Neural progenitor cell (in vitro differentiated cells): ENCODE measurements around the gene ZDHHC6. TPM values are rescaled to one million over a fixed set of nuclear protein-coding genes. Genes with fewer than 3 reads are reported as not detected.

ENCODE experiments used
- DNase-seq: peaks from one replicate; pipeline ENCODE4 v3.0.0-alpha.2; 2016; ENCODE audit warnings: low spot score
- H2AFZ ChIP-seq: fragments of 200-600 bp; sonication (generic); replicated peaks from 2 replicates; pipeline ENCODE4 v1.6.1; 2016; ENCODE audit warnings: antibody characterized with exemption
- H3F3A ChIP-seq: fragments of 200-600 bp; sonication (generic); 2 replicates; pipeline ENCODE4 v1.6.1; 2016; ENCODE audit warnings: antibody characterized with exemption, low read depth
- H3K27ac ChIP-seq: fragments of 200-600 bp; sonication (generic); 2 replicates; pipeline ENCODE4 v1.5.1; 2016; ENCODE audit warnings: mild to moderate bottlenecking
- H3K27me3 ChIP-seq: fragments of 200-600 bp; sonication (generic); 2 replicates; pipeline ENCODE4 v1.6.1; 2016; ENCODE audit warnings: mild to moderate bottlenecking, moderate library complexity
- H3K36me3 ChIP-seq: fragments of 200-600 bp; sonication (generic); 2 replicates; pipeline ENCODE4 v1.5.1; 2016
- H3K4me1 ChIP-seq: fragments of 200-600 bp; sonication (generic); 2 replicates; pipeline ENCODE4 v1.6.1; 2016; ENCODE audit warnings: mixed run types
- H3K4me2 ChIP-seq: fragments of 200-600 bp; sonication (generic); 2 replicates; pipeline ENCODE4 v1.6.1; 2016
- H3K4me3 ChIP-seq: fragments of 200-600 bp; sonication (generic); 2 replicates; pipeline ENCODE4 v1.5.1; 2016
- H3K79me2 ChIP-seq: fragments of 200-600 bp; sonication (generic); 2 replicates; pipeline ENCODE4 v1.6.1; 2016; ENCODE audit warnings: low read depth
- H3K9ac ChIP-seq: fragments of 200-600 bp; sonication (generic); 2 replicates; pipeline ENCODE4 v1.6.1; 2016
- H3K9me3 ChIP-seq: fragments of 200-600 bp; sonication (generic); 2 replicates; pipeline ENCODE4 v1.5.1; 2016; ENCODE audit warnings: low read depth
- H4K20me1 ChIP-seq: fragments of 200-600 bp; sonication (generic); 2 replicates; pipeline ENCODE4 v1.6.1; 2016; ENCODE audit warnings: low read depth
- H3K27ac Mint-ChIP-seq: 3 replicates; pipeline ENCODE4 v1.8.0; 2021; ENCODE audit warnings: mixed read lengths
- H3K27me3 Mint-ChIP-seq: 2 replicates; pipeline ENCODE4 v1.8.0; 2022; ENCODE audit warnings: low read depth, mild to moderate bottlenecking, inconsistent platforms, moderate library complexity, mixed read lengths; ENCODE audit not compliant: insufficient read depth
- H3K36me3 Mint-ChIP-seq: 3 replicates; pipeline ENCODE4 v1.8.0; 2021; ENCODE audit warnings: mixed read lengths
- H3K4me1 Mint-ChIP-seq: 3 replicates; pipeline ENCODE4 v1.8.0; 2021; ENCODE audit warnings: mixed read lengths
- H3K4me3 Mint-ChIP-seq: 3 replicates; pipeline ENCODE4 v1.8.0; 2021; ENCODE audit warnings: mild to moderate bottlenecking, moderate library complexity, mixed read lengths
- H3K9me3 Mint-ChIP-seq: 3 replicates; pipeline ENCODE4 v1.8.0; 2020; ENCODE audit warnings: mixed read lengths
- EZH2 ChIP-seq: fragments of 200-600 bp; sonication (generic); IDR thresholded peaks from 2 replicates; pipeline ENCODE4 v1.6.1; 2017; ENCODE audit warnings: antibody characterized with exemption, mild to moderate bottlenecking, moderate library complexity
- EZH2phosphoT487 ChIP-seq: fragments of 200-600 bp; sonication (generic); IDR thresholded peaks from 2 replicates; pipeline ENCODE4 v1.6.1; 2017; ENCODE audit warnings: antibody characterized with exemption
- total RNA-seq: library from RNA; depleted of rRNA; stranded (reverse); fragments of >200 nt; gene quantifications from 2 replicates; pipeline ENCODE4 v1.2.3, GENCODE V29; 2015; ENCODE audit warnings: low replicate concordance
- TF ChIP-seq, protein P1 (sequence below): fragments of 200-600 bp; sonication (generic); IDR thresholded peaks from 2 replicates; pipeline ENCODE4 v1.5.1; 2017; ENCODE audit warnings: antibody characterized with exemption, mild to moderate bottlenecking

ZDHHC6 gene
- total RNA-seq, 1 donor from 2014 or later: 37.7 TPM

DNA sequence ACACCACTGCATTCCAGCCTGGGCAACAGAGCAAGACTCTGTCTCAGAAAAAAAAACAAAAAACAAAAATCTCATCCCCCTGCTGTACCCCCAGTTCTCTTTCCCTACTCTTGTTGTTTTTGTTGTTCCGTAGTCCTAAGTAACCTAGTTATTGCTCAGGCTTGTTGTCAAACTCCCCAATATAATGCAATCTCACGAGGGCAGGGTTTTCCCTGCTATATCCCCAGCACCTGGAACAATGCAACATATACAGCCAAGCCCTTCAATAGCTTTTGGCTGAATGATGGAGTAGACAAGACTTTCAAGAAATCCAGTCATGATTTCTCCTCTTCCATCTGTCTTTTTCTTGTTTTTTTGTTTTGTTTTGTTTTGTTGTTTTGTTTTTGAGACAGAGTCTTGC is 62.6 kb downstream of the ZDHHC6 start:
- H3K9me3 ChIP-seq: no peaks in the 10 kb centered on the region
- no peak overlapping the region for H3K9ac ChIP-seq
- Mint-ChIP-seq H3K9me3 (no peaks in the 10 kb centered on the region), H3K27me3 (peaks cover 2% of the 10 kb centered on the region), H3K36me3 (no peaks in the 10 kb centered on the region), H3K4me3 (no peak overlapping the region), H3K4me1 (peaks cover 22% of the 10 kb centered on the region), H3K27ac (no peak overlapping the region)
- H2AFZ ChIP-seq: no peak overlapping the region
- no peaks in the 10 kb centered on the region for H3K36me3 ChIP-seq
- no peak for DNase-seq
- no peak overlapping the region for H3K4me2 ChIP-seq
- TF ChIP-seq, protein P1, sequence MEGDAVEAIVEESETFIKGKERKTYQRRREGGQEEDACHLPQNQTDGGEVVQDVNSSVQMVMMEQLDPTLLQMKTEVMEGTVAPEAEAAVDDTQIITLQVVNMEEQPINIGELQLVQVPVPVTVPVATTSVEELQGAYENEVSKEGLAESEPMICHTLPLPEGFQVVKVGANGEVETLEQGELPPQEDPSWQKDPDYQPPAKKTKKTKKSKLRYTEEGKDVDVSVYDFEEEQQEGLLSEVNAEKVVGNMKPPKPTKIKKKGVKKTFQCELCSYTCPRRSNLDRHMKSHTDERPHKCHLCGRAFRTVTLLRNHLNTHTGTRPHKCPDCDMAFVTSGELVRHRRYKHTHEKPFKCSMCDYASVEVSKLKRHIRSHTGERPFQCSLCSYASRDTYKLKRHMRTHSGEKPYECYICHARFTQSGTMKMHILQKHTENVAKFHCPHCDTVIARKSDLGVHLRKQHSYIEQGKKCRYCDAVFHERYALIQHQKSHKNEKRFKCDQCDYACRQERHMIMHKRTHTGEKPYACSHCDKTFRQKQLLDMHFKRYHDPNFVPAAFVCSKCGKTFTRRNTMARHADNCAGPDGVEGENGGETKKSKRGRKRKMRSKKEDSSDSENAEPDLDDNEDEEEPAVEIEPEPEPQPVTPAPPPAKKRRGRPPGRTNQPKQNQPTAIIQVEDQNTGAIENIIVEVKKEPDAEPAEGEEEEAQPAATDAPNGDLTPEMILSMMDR: no peak
- no peak for TF ChIP-seq EZH2phosphoT487
- TF ChIP-seq EZH2: no peak
- H3K4me3 ChIP-seq: no peak overlapping the region
- no peaks in the 10 kb centered on the region for H3K27me3 ChIP-seq
- H3F3A ChIP-seq: no peaks in the 10 kb centered on the region
- no peaks in the 10 kb centered on the region for H4K20me1 ChIP-seq
- H3K79me2 ChIP-seq: no peaks in the 10 kb centered on the region
- H3K27ac ChIP-seq: no peak overlapping the region
- H3K4me1 ChIP-seq: no peaks in the 10 kb centered on the region

DNA sequence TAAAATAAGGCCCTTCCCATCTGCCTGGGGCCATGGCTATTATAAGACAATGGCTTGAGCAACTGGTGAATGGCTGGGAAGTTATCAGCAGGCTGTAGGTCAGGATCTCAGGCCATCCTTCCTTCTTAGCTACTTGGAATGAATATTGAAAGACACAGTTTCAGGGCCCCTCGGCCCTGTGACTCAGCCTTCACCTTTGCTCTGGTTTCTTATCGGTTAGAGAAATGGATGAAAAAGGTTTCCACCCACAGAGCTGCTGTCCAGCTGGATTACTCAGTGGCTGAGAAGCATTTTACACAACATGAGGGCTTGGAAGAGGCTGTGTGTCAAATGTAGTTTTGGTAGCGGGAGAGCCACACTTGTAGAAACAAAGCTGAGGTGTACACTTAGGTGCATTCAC is 63.4 kb downstream of the ZDHHC6 start:
- no peak overlapping the region for H3K4me2 ChIP-seq
- peaks cover 17% of the 10 kb centered on the region for H3K4me1 Mint-ChIP-seq

GRCh38 chr10:112382515-112383235 is 64.0 kb downstream of the ZDHHC6 start:
- Histone ChIP-seq H3K36me3 (no peaks in the 10 kb centered on the region), H3F3A (no peaks in the 10 kb centered on the region), H3K9me3 (no peaks in the 10 kb centered on the region), H3K27me3 (no peaks in the 10 kb centered on the region), H3K4me2 (no peak overlapping the region), H4K20me1 (no peaks in the 10 kb centered on the region), H3K79me2 (no peaks in the 10 kb centered on the region), H3K27ac (no peak overlapping the region), H2AFZ (no peak overlapping the region), H3K4me3 (no peak overlapping the region), H3K4me1 (no peaks in the 10 kb centered on the region), H3K9ac (no peak overlapping the region)
- no peak for TF ChIP-seq EZH2phosphoT487
- TF ChIP-seq EZH2: no peak
- TF ChIP-seq, protein P1: no peak
- H3K4me3 Mint-ChIP-seq: no peak overlapping the region
- DNase-seq: no peak
- H3K27me3 Mint-ChIP-seq: peaks cover 2% of the 10 kb centered on the region
- no peaks in the 10 kb centered on the region for H3K36me3 Mint-ChIP-seq
- no peaks in the 10 kb centered on the region for H3K9me3 Mint-ChIP-seq
- H3K4me1 Mint-ChIP-seq: peaks cover 17% of the 10 kb centered on the region
- H3K27ac Mint-ChIP-seq: no peak overlapping the region

More for the DNA sequence above, 63.4 kb downstream of the ZDHHC6 start:
- Mint-ChIP-seq H3K4me3 (no peak overlapping the region), H3K27me3 (peaks cover 2% of the 10 kb centered on the region), H3K9me3 (no peaks in the 10 kb centered on the region), H3K27ac (peak overlapping the region; percentile 6), H3K36me3 (no peaks in the 10 kb centered on the region)
- Histone ChIP-seq H4K20me1 (no peaks in the 10 kb centered on the region), H3K4me3 (no peak overlapping the region), H3K9me3 (no peaks in the 10 kb centered on the region), H2AFZ (no peak overlapping the region), H3K27me3 (no peaks in the 10 kb centered on the region), H3K27ac (no peak overlapping the region), H3K79me2 (no peaks in the 10 kb centered on the region), H3F3A (no peaks in the 10 kb centered on the region), H3K36me3 (no peaks in the 10 kb centered on the region), H3K9ac (no peak overlapping the region), H3K4me1 (no peaks in the 10 kb centered on the region)
- DNase-seq: no peak
- TF ChIP-seq EZH2phosphoT487 (no peak), EZH2 (no peak)
- TF ChIP-seq, protein P1: no peak

Other genes with a start within 250 kb of the ZDHHC6 start
- not detected in 2 replicates for gene TECTB, start 163.5 kb downstream of the ZDHHC6 start, total RNA-seq
- gene ACSL5, start 72.8 kb downstream of the ZDHHC6 start, total RNA-seq: not detected in 2 replicates
- 28.8 and 30.4 TPM in 2 replicates for gene VTI1A, start 301 bp upstream of the ZDHHC6 start, total RNA-seq